GM13976 (cell line): ENCODE data around the gene LRRC4C.
A peak's percentile ranks its signal among the peaks of the same experiment; 100 is the strongest.

ENCODE experiments used
- DNase-seq: peaks from one replicate; pipeline ENCODE4 v3.0.0; 2012; ENCODE audit warnings: low spot score
- CTCF ChIP-seq: IDR thresholded peaks from 2 replicates; pipeline ENCODE4 v1.5.1; 2012; ENCODE audit warnings: borderline replicate concordance, mild to moderate bottlenecking; ENCODE audit not compliant: insufficient read depth; ENCODE audit errors: extremely low read depth, missing control alignments, control extremely low read depth
- in situ Hi-C: fragments of 300-500 bp; cut with MboI; formaldehyde crosslinking; loops from one replicate; pipeline ENCODE4 v1.12.0; 2022; ENCODE audit warnings: low sequenced_read_pairs, mixed read lengths, inconsistent platforms; ENCODE audit not compliant: unreplicated experiment

Gene LRRC4C

GRCh38 chr11:40186437-40187263, 1272.8 kb downstream of the LRRC4C start:
- in situ Hi-C loops: no loop called here
- no peak for DNase-seq
- no peak for TF ChIP-seq CTCF

GRCh38 chr11:40185793-40186192, 1273.7 kb downstream of the LRRC4C start:
- in situ Hi-C loops: no loop called here
- no peak for DNase-seq
- no peak for TF ChIP-seq CTCF

- peak; percentile 4 for DNase-seq
- TF ChIP-seq CTCF: no peak
- in situ Hi-C loops: no loop called here
Measured at GRCh38 chr11:40183073-40184064, 1276.1 kb downstream of the LRRC4C start.

- no peak for DNase-seq
- in situ Hi-C loops: no loop called here
- no peak for TF ChIP-seq CTCF
Measured at GRCh38 chr11:40179541-40179940, 1279.9 kb downstream of the LRRC4C start.

- in situ Hi-C loops: no loop called here
- DNase-seq: no peak
- TF ChIP-seq CTCF: no peak
Measured at GRCh38 chr11:40178470-40178869, 1281.0 kb downstream of the LRRC4C start.

GRCh38 chr11:40175980-40176379, 1283.5 kb downstream of the LRRC4C start:
- in situ Hi-C loops: no loop called here
- DNase-seq: no peak
- TF ChIP-seq CTCF: no peak
